Ishikawa (cell line): ENCODE measurements around the gene BICC1.

Experiments used
- CEBPB ChIP-seq: IDR thresholded peaks from 2 replicates; pipeline ENCODE4 v1.6.1; 2012
- CREB1 ChIP-seq: IDR thresholded peaks from 2 replicates; pipeline ENCODE4 v1.6.1; 2012; ENCODE audit warnings: low read depth
- EGR1 ChIP-seq: IDR thresholded peaks from 2 replicates; pipeline ENCODE4 v1.6.1; 2012
- EP300 ChIP-seq: IDR thresholded peaks from 2 replicates; pipeline ENCODE4 v1.6.1; 2012; ENCODE audit warnings: borderline replicate concordance
- FOXM1 ChIP-seq: IDR thresholded peaks from 2 replicates; pipeline ENCODE4 v1.6.1; 2012; ENCODE audit warnings: low read depth, borderline replicate concordance
- MAX ChIP-seq: IDR thresholded peaks from 2 replicates; pipeline ENCODE4 v1.6.1; 2012
- NFIC ChIP-seq: IDR thresholded peaks from 2 replicates; pipeline ENCODE4 v1.6.1; 2012
- RAD21 ChIP-seq: IDR thresholded peaks from 2 replicates; pipeline ENCODE4 v1.6.1; 2012; ENCODE audit warnings: low read depth
- REST ChIP-seq: IDR thresholded peaks from 2 replicates; pipeline ENCODE4 v1.6.1; 2012; ENCODE audit warnings: low read depth, mild to moderate bottlenecking
- TAF1 ChIP-seq: IDR thresholded peaks from 2 replicates; pipeline ENCODE4 v1.6.1; 2012; ENCODE audit warnings: low read depth, mild to moderate bottlenecking
- TCF12 ChIP-seq: IDR thresholded peaks from 2 replicates; pipeline ENCODE4 v1.6.1; 2012; ENCODE audit warnings: low read depth
- TEAD4 ChIP-seq: IDR thresholded peaks from 2 replicates; pipeline ENCODE4 v1.6.1; 2012
- USF1 ChIP-seq: IDR thresholded peaks from 2 replicates; pipeline ENCODE4 v1.6.1; 2012
- YY1 ChIP-seq: IDR thresholded peaks from 2 replicates; pipeline ENCODE4 v1.6.1; 2012; ENCODE audit warnings: low read depth
- ZBTB7A ChIP-seq: IDR thresholded peaks from 2 replicates; pipeline ENCODE4 v1.6.1; 2012; ENCODE audit warnings: low read depth

BICC1 gene

GRCh38 chr10:58807629-58808022, 295.0 kb downstream of the BICC1 start:
- TF ChIP-seq NFIC (no peak), CEBPB (no peak), TAF1 (no peak), MAX (no peak), ZBTB7A (no peak), CREB1 (no peak), EGR1 (no peak), EP300 (no peak), TCF12 (no peak), FOXM1 (no peak), REST (no peak), TEAD4 (no peak), RAD21 (no peak), USF1 (no peak), YY1 (no peak)

- TF ChIP-seq CEBPB (no peak), USF1 (no peak), CREB1 (no peak), EP300 (no peak)
Measured at GRCh38 chr10:58810751-58811150, 298.1 kb downstream of the BICC1 start.

- no peak for TF ChIP-seq RAD21
- TF ChIP-seq MAX, result no peak
- no peak for TF ChIP-seq YY1
- TF ChIP-seq TAF1, result no peak
- no peak for TF ChIP-seq NFIC
- TF ChIP-seq REST, result no peak
- TF ChIP-seq USF1, result no peak
- TF ChIP-seq TEAD4, result no peak
- no peak for TF ChIP-seq EP300
- TF ChIP-seq TCF12, result no peak
- no peak for TF ChIP-seq FOXM1
Measured at GRCh38 chr10:58813573-58813972, 300.9 kb downstream of the BICC1 start.

- TF ChIP-seq YY1, result no peak
- no peak for TF ChIP-seq TEAD4
- TF ChIP-seq EGR1, result no peak
- no peak for TF ChIP-seq NFIC
- no peak for TF ChIP-seq ZBTB7A
- TF ChIP-seq MAX, result no peak
- TF ChIP-seq TCF12, result no peak
- no peak for TF ChIP-seq REST
- TF ChIP-seq CEBPB, result no peak
- TF ChIP-seq USF1, result no peak
- no peak for TF ChIP-seq EP300
- TF ChIP-seq FOXM1, result no peak
- TF ChIP-seq RAD21, result no peak
- TF ChIP-seq CREB1, result no peak
- TF ChIP-seq TAF1, result no peak
Measured at GRCh38 chr10:58817201-58817846, 304.7 kb downstream of the BICC1 start.
